Measurements from ENCODE around the gene PRAC1. TPM values are rescaled to one million over a fixed set of nuclear protein-coding genes. Genes with fewer than 3 reads are reported as not detected.

PRAC1 gene
- total RNA-seq, 1 experiment from 2014 or later, result not detected

DNA sequence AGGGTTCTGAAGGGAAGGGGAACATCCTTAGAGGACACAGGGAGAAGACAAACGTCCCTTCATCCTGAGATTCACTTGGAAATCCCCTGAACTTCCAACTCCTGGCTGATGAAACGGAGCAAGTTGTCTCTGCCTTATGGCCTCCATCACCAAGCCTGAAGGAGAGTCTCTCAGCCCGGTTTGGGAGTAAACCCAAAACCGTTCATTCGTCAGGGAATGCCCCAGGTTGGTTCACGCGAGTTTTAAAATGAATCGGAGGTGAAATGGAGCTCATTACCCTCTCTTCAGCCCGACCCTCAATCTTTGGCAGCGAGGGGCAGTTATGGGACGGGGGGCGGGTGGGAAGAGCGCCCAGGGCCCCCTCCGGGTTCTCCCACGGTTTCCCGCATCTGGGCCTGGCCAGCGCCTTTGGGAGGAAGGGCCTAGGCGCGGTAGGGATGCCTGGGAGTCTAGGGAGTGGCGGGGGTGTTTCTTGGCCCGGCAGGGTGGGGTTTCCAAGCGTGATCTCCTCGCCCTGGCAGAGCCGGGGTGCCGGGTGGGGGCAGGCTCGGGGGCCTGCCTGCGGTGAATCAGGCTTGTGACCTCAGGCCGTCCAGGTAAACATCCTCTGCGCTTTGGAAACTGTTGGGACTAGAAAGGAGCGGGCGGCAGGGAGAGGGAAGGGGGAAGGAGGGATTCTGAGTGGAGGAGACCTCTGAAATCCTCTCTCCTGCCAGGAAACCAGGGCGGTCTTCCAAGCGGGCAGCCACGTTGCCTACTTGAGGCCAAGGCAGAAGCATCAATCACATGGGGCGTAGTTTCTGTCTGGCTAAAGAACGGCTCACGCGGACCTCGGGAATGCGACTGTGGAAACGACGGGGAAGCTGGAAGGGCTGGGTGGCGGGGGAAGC is 30.3 kb upstream of the PRAC1 start:
- Histone ChIP-seq H3K36me3 (no peaks in the 10 kb centered on the region), H3K4me3 (no peak overlapping the region), H3K9me3 (replicated peaks) (no peaks in the 10 kb centered on the region), H3K27me3 (replicated peaks) (peaks cover 98% of the 10 kb centered on the region), H3K27ac (no peak overlapping the region), H3K4me1 (replicated peaks) (no peaks in the 10 kb centered on the region)
- no peak for DNase-seq (ENCODE audit: low read depth in 1 of 2, low spot score in 2 of 2)

GRCh38 chr17:48751733-48752398 is 29.5 kb upstream of the PRAC1 start:
- Histone ChIP-seq H3K4me1 (replicated peaks) (no peaks in the 10 kb centered on the region), H3K27me3 (replicated peaks) (peaks cover 98% of the 10 kb centered on the region), H3K27ac (no peak overlapping the region), H3K9me3 (replicated peaks) (no peaks in the 10 kb centered on the region), H3K4me3 (no peak overlapping the region), H3K36me3 (no peaks in the 10 kb centered on the region)
- DNase-seq (ENCODE audit: low read depth in 1 of 2, low spot score in 2 of 2), result no peak

DNA sequence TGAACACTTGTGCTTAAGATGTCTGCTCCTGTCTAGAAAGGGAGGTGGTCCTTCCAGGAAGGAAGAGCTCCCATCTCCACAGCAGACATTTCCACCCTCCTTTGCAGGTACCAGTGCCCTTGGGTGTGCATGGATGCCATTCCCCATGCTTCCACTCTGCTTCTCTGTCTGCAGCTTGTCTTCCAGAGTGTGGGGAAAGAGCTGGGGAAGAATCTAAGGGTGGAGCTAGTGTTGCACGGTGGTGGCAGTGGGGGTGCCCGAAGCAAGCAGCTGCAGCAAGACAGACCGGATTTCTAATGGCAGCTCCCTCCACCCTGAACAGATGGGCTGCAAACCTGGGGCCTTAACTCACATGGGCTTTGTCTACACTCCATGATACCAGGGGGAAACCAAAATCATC is 28.9 kb upstream of the PRAC1 start:
- no peak overlapping the region for H3K27ac ChIP-seq
- no peaks in the 10 kb centered on the region for H3K9me3 ChIP-seq (replicated peaks)
- peaks cover 100% of the 10 kb centered on the region for H3K27me3 ChIP-seq (replicated peaks)
- no peak overlapping the region for H3K4me3 ChIP-seq
- no peaks in the 10 kb centered on the region for H3K4me1 ChIP-seq (replicated peaks)
- no peak for DNase-seq (ENCODE audit: low read depth in 1 of 2, low spot score in 2 of 2)
- no peaks in the 10 kb centered on the region for H3K36me3 ChIP-seq

GRCh38 chr17:48749621-48750553 is 27.6 kb upstream of the PRAC1 start:
- Histone ChIP-seq H3K27me3 (replicated peaks) (peaks cover 100% of the 10 kb centered on the region), H3K27ac (no peak overlapping the region), H3K4me3 (no peak overlapping the region), H3K36me3 (no peaks in the 10 kb centered on the region), H3K4me1 (replicated peaks) (no peaks in the 10 kb centered on the region), H3K9me3 (replicated peaks) (no peaks in the 10 kb centered on the region)
- no peak for DNase-seq (ENCODE audit: low read depth in 1 of 2, low spot score in 2 of 2)

GRCh38 chr17:48748718-48749566 is 26.6 kb upstream of the PRAC1 start:
- Histone ChIP-seq H3K4me1 (replicated peaks) (no peaks in the 10 kb centered on the region), H3K36me3 (no peaks in the 10 kb centered on the region), H3K27me3 (replicated peaks) (peaks cover 98% of the 10 kb centered on the region), H3K9me3 (replicated peaks) (no peaks in the 10 kb centered on the region), H3K27ac (no peak overlapping the region), H3K4me3 (no peak overlapping the region)
- DNase-seq (ENCODE audit: low read depth in 1 of 2, low spot score in 2 of 2), result no peak

- Histone ChIP-seq H3K9me3 (replicated peaks) (no peaks in the 10 kb centered on the region), H3K4me1 (replicated peaks) (no peaks in the 10 kb centered on the region), H3K27me3 (replicated peaks) (peaks cover 95% of the 10 kb centered on the region), H3K36me3 (no peaks in the 10 kb centered on the region), H3K4me3 (no peak overlapping the region), H3K27ac (no peak overlapping the region)
- no peak for DNase-seq (ENCODE audit: low read depth in 1 of 2, low spot score in 2 of 2)
Measured at GRCh38 chr17:48747445-48748363, 25.4 kb upstream of the PRAC1 start.

DNA sequence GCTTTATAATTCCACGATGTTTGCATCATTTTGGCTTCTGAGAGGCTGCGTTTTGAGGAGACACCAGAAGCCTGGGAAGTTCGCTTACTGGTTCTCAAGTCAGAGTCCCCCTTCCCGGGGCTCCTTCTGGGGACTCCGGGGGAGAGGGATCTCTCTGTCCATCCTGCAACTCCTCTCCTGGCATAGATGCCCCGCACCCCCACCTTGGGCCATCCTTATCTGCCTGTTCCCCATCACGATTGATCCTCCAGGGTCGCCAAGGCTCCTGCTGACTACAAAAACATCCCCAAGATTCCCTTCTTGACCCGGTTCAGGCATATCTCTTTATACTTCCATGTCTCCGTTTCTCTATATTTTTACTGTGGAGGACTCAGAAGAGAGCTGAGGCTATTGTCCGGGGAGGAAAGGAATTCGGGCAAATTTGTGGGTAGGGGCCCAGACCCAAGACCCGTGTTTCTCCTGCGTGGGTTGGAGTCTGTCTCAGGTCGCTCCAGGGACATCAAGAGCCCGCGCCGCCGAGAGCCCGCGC is 24.7 kb upstream of the PRAC1 start:
- Histone ChIP-seq H3K4me1 (replicated peaks) (no peaks in the 10 kb centered on the region), H3K27me3 (replicated peaks) (peaks cover 95% of the 10 kb centered on the region), H3K36me3 (no peaks in the 10 kb centered on the region), H3K27ac (no peak overlapping the region), H3K4me3 (no peak overlapping the region), H3K9me3 (replicated peaks) (no peaks in the 10 kb centered on the region)
- DNase-seq (ENCODE audit: low read depth in 1 of 2, low spot score in 2 of 2), result no peak

- H3K4me1 ChIP-seq (replicated peaks), result no peaks in the 10 kb centered on the region
- no peak overlapping the region for H3K4me3 ChIP-seq
- H3K9me3 ChIP-seq (replicated peaks), result no peaks in the 10 kb centered on the region
- H3K27ac ChIP-seq, result no peak overlapping the region
- H3K36me3 ChIP-seq, result no peaks in the 10 kb centered on the region
- no peak for DNase-seq (ENCODE audit: low read depth in 1 of 2, low spot score in 2 of 2)
- H3K27me3 ChIP-seq (replicated peaks), result peaks cover 95% of the 10 kb centered on the region
Measured at GRCh38 chr17:48745381-48746275, 23.3 kb upstream of the PRAC1 start.

DNA sequence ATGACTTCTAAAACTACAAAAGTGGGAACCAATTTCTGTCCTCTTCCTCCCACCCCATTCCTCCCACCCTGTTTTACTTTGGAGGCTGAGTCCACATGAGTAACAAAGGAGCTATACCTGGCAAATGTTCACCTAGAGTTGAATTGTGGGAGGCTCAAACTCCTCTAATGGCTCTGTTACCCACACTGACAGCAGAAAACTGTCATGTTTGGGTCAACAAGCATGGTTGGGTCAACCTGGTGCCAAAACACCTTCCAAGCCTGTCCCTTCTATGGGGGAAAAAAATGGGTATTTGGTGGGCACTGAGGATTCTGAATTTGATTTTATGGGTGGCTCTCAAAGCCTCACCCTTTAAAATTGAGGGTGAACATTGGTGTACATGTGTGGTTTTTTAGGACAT is 18.2 kb upstream of the PRAC1 start:
- DNase-seq (ENCODE audit: low read depth in 1 of 2, low spot score in 2 of 2), result no peak
- H3K27me3 ChIP-seq (replicated peaks), result peaks cover 93% of the 10 kb centered on the region

DNA sequence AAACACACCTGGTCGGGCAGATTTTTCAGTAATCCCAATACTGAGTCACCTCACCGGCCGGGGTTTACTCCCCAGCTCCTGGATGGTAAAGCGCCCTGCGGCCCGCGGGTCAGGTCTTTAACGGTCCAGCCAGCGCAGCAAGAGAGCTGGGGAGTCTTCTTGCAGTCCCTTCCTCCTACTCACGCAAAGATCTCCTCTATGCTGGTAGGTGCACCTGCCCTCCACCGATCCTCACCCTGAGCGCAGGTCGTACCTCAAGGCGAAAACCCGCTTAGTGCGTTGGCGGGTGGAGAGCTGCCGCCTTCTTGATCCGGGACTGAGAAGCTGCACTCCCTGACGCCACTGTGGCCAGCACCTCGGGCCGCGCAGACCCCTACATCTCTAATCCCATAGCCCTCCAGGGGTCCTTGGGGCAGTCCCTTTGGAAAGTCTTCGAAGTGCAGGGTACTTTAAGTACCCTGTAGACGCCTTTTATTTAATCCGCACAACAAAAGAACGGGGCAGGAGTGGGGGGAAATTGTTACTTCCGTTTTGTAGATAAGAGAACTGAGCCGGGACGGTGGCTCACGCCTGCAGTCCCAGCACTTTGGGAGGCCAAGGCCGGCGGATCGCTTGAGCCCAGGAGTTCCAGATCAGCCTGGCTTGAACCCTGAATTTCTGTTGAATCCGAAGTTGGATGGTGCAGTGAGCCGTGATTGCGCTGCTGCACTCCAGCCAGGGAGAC is 16.6 kb upstream of the PRAC1 start:
- DNase-seq (ENCODE audit: low read depth in 1 of 2, low spot score in 2 of 2), result no peak
- no peak overlapping the region for H3K27ac ChIP-seq
- H3K27me3 ChIP-seq (replicated peaks), result peaks cover 95% of the 10 kb centered on the region
- no peaks in the 10 kb centered on the region for H3K36me3 ChIP-seq
- no peaks in the 10 kb centered on the region; the same call in 1 of the 2 replicates for H3K4me1 ChIP-seq (replicated peaks)
- no peaks in the 10 kb centered on the region for H3K9me3 ChIP-seq (replicated peaks)
- H3K4me3 ChIP-seq, result no peak overlapping the region

More for the DNA sequence above, 18.2 kb upstream of the PRAC1 start:
- no peaks in the 10 kb centered on the region for H3K9me3 ChIP-seq (replicated peaks)
- H3K4me3 ChIP-seq, result no peak overlapping the region
- no peaks in the 10 kb centered on the region for H3K36me3 ChIP-seq
- H3K27ac ChIP-seq, result no peak overlapping the region
- H3K4me1 ChIP-seq (replicated peaks), result no peaks in the 10 kb centered on the region; the same call in 1 of the 2 replicates

- Histone ChIP-seq H3K36me3 (no peaks in the 10 kb centered on the region), H3K9me3 (replicated peaks) (no peaks in the 10 kb centered on the region), H3K27me3 (replicated peaks) (peaks cover 95% of the 10 kb centered on the region), H3K4me3 (no peak overlapping the region), H3K27ac (no peak overlapping the region), H3K4me1 (replicated peaks) (no peaks in the 10 kb centered on the region; the same call in 1 of the 2 replicates)
- no peak for DNase-seq (ENCODE audit: low read depth in 1 of 2, low spot score in 2 of 2)
Measured at GRCh38 chr17:48738424-48738802, 16.1 kb upstream of the PRAC1 start.
